Muscle of leg (tissue), 11 donors: ENCODE data around the gene HLX. TPM values are rescaled to one million over a fixed set of nuclear protein-coding genes. Genes with fewer than 3 reads are reported as not detected.

Source experiments
- DNase-seq: peaks from one replicate; pipeline ENCODE4 v3.0.0; 2013
- H3K27ac ChIP-seq: one replicate; pipeline ENCODE4 v1.5.1; 2013; ENCODE audit warnings: mild to moderate bottlenecking, low read length, control low read depth
- H3K27me3 ChIP-seq: one replicate; pipeline ENCODE4 v1.6.1; 2013; ENCODE audit warnings: low read length; ENCODE audit not compliant: control insufficient read depth, insufficient read depth
- H3K36me3 ChIP-seq: one replicate; pipeline ENCODE4 v1.6.1; 2013; ENCODE audit warnings: low read length; ENCODE audit not compliant: control insufficient read depth, insufficient read depth
- H3K4me1 ChIP-seq: one replicate; pipeline ENCODE4 v1.6.1; 2013; ENCODE audit warnings: low read length; ENCODE audit not compliant: control insufficient read depth, insufficient read depth
- H3K4me3 ChIP-seq: one replicate; pipeline ENCODE4 v1.5.1; 2013; ENCODE audit warnings: low read length, control low read depth
- H3K9me3 ChIP-seq: replicated peaks from 2 replicates; pipeline ENCODE4 v1.6.1; 2013; ENCODE audit warnings: low read depth, low read length; ENCODE audit not compliant: control insufficient read depth
- WGBS: methylation state at CpG from one replicate; pipeline ENCODE4 v1.1.5; 2013; ENCODE audit warnings: missing lambda C conversion rate; ENCODE audit not compliant: insufficient coverage; 5-methylcytosine and 5-hydroxymethylcytosine counted together
- polyA plus RNA-seq, 8 donors: library from polyadenylated mRNA; unstranded; fragments of 120-200 nt; gene quantifications; one replicate each; pipeline versions ENCODE4 v1.2.1 to v1.2.3, GENCODE V29; 2013; ENCODE audit warnings: inconsistent platforms in 1 of 8, low replicate concordance in 1 of 8; ENCODE audit not compliant: insufficient read length in 8 of 8, insufficient read depth in 1 of 8
- total RNA-seq: library from RNA; stranded (reverse); fragments of 120-200 nt; gene quantifications from one replicate; pipeline ENCODE4 v1.2.4, GENCODE V29; 2013

Gene HLX
- total and polyA plus RNA-seq, 9 donors = 12.8 to 29.8 (median 25.7) TPM

DNA sequence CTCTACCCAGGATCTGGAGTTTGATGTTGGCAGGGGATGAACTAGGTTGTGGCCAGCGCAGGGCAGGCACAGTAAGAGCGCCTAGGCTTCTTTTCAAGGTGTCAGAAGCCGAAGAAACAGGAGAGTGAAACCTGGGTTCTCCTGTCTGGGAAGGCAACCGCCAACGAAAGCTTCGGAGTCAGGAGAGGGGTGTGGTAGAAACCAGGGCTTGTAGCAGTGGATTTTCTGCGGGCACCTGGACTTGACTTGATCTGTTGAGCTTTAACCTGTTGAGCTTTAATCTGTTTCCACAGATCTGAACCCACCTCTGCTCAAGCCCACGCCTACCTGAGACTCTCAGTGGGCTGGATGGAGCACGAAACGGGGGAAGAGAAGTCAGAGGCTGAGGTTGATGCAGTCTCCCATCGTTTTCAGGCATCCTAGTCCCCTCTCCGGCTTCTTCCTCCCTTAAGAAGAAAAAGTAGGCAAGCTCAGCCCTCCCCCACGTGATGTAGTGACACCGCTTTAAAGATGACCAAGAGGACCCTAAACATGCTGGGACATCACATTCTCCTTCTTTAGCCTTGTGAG is 9.3 kb downstream of the HLX start:
- H3K27me3 ChIP-seq = peaks cover 85% of the 10 kb centered on the region
- WGBS = 66% methylated on average over 11 of the region's 14 CpGs

DNA sequence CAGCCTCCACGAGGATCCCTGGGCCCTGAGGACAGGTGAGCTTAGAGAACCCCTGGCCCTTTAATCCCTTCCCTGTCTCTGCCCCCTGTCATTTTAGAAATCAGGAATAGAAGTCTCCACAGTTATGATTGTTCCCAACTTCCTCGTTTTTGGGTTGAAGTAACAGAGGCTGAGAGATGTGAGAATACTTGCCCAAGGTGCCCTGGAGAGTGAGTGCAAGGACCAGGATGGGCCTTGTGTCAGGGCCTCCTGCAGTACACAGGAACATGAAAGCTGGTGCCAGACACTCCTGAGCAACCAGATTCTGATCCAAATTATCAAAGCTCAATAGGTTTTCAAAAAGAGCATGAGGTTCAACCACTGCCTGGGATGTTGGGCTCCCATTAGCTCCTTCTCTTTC is 10.1 kb downstream of the HLX start:
- no peak for DNase-seq
- Histone ChIP-seq H3K4me3 (no peak overlapping the region), H3K27ac (no peak overlapping the region), H3K9me3 (peaks cover 3% of the 10 kb centered on the region), H3K36me3 (peaks cover 25% of the 10 kb centered on the region), H3K4me1 (peaks cover 32% of the 10 kb centered on the region), H3K27me3 (peaks cover 88% of the 10 kb centered on the region)
- 40% methylated on average over 2 of the region's 2 CpGs for WGBS

More for the DNA sequence above, 9.3 kb downstream of the HLX start:
- Histone ChIP-seq H3K4me1 (peaks cover 32% of the 10 kb centered on the region), H3K36me3 (peaks cover 32% of the 10 kb centered on the region), H3K27ac (no peak overlapping the region), H3K9me3 (peaks cover 3% of the 10 kb centered on the region), H3K4me3 (no peak overlapping the region)
- no peak for DNase-seq

- H3K36me3 ChIP-seq = peaks cover 19% of the 10 kb centered on the region
- H3K9me3 ChIP-seq = peaks cover 3% of the 10 kb centered on the region
- DNase-seq = no peak
- peaks cover 27% of the 10 kb centered on the region for H3K4me1 ChIP-seq
- H3K4me3 ChIP-seq = no peak overlapping the region
- 75% methylated on average over 9 of the region's 15 CpGs for WGBS
- H3K27me3 ChIP-seq = peaks cover 91% of the 10 kb centered on the region
- H3K27ac ChIP-seq = no peak overlapping the region
Measured at GRCh38 chr1:220889848-220890287, 10.6 kb downstream of the HLX start.

DNA sequence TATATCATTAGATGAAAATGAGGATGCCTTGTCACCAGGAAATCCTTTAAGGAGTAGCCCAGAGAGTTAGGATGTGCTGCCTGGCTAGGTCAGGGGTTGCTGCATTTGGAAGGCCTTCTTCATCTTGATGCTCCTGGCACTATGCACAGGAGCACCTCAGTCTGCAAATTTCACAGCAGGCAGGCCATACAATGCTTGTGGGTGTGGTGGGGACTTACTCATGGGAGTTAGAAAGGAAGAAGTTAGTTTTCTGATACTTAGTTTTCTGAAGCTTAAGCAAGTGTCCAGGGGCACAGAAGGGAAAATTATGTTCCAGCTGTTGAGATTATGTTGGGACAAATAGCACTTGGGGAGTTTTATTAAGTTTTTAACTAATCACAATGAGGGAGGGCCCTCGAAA is 11.4 kb downstream of the HLX start:
- DNase-seq = no peak
- H3K4me1 ChIP-seq = peaks cover 25% of the 10 kb centered on the region
- peaks cover 12% of the 10 kb centered on the region for H3K36me3 ChIP-seq
- H3K9me3 ChIP-seq = peaks cover 3% of the 10 kb centered on the region
- no peak overlapping the region for H3K4me3 ChIP-seq
- no peak overlapping the region for H3K27ac ChIP-seq
- 100% methylated on average over 1 of the region's 1 CpG for WGBS
- H3K27me3 ChIP-seq = peaks cover 93% of the 10 kb centered on the region

DNA sequence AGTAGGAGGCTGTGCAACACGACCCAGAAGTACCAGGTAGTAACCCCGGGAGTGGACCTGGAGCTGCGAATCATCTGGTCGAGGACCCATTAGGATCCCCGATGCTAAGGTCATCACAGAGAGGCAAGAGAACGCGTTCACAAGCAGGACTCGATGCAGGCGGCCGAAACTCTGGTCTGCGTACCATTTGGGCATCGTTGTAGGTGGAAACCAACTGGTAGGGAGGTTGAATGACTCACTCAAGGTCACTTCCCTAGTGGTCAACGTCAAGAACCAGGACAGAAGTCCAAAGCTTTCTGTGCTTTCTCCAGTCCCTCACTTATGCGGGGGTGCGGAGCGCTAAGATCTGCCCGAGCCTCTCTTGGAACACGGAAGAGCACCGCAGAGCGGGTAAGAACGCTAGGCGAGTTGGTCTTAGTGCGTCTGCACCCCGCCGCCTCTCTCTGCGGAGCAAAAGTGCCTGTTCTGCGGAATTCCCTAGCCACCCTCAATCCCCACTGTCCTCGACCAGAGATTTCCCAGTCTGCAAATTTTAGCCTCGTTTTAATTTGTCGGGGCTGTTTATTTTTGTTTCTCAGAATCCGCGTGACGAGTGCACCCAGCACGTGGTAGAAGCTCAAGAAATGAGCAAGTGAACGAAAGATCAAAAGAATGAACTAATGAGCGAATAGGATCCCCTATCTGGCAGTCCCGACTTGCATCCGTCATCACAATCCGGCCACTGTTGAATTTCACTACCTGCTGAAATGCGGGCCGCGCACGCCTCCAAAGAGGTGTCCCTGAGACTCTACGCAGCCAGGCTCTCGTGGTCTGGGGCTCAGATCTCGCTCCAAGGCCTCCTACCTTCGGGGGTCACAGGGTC is 12.2 kb downstream of the HLX start:
- H3K27me3 ChIP-seq = peaks cover 96% of the 10 kb centered on the region
- 39% methylated on average over 40 of the region's 47 CpGs for WGBS
- H3K27ac ChIP-seq = no peak overlapping the region
- peaks cover 4% of the 10 kb centered on the region for H3K36me3 ChIP-seq
- peaks cover 3% of the 10 kb centered on the region for H3K9me3 ChIP-seq
- peaks cover 27% of the 10 kb centered on the region for H3K4me1 ChIP-seq
- H3K4me3 ChIP-seq = no peak overlapping the region
- DNase-seq = no peak

DNA sequence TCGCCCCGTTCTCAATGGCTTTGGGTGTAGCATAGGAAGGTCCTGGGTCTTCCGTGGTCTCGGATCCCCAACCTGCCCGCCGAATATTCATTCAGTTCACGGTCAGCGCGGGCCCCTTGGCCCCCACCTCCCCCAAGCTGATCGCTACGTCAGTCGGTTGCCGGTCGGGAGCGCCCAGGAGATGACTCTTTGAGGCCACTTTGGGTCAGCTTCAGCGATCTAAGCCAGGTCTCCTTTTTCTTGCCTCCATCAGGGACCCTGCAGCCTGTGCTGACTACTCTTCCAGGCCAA is 12.8 kb downstream of the HLX start:
- peaks cover 93% of the 10 kb centered on the region for H3K27me3 ChIP-seq
- no peak overlapping the region for H3K27ac ChIP-seq
- peaks cover 3% of the 10 kb centered on the region for H3K9me3 ChIP-seq
- no peaks in the 10 kb centered on the region for H3K36me3 ChIP-seq
- DNase-seq = no peak
- whole genome bisulfite sequencing = 15% methylated on average over 16 of the region's 16 CpGs
- H3K4me3 ChIP-seq = no peak overlapping the region
- peaks cover 27% of the 10 kb centered on the region for H3K4me1 ChIP-seq

DNA sequence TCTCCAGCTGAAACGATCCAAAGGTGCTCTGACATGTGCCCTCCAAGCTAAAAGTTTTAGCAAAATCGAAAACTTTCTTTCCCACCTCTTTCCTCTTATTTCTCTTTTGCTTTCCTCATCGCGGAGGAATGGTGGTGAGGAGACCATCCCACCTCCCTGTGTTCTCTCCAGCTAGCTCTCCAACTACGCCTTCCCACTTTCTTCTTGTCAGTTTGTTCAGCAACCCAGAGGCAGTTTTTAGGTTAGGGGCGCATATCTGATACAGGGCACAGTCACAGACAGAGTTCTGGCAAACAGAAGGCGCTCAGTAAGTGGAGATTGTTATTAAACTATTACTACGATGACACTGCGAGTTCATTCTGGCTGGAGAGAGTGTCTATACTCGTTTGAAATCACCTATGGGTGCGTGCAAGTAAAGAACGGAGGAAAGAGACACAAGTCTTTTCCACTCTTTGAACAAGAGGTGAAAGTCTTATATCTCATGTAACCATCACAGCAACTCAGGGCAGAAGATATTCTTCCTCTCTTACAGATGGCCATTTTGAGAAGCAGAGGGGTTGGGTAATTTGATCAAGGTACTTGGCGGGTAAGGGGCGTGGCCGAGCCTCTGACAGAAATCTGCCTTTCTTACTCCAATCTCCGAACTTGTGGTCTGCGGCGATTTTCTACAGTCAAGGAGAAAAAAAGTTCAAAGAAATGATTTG is 13.9 kb downstream of the HLX start:
- Histone ChIP-seq H3K27ac (no peak overlapping the region), H3K36me3 (no peaks in the 10 kb centered on the region), H3K4me1 (peaks cover 18% of the 10 kb centered on the region), H3K4me3 (no peak overlapping the region), H3K27me3 (peaks cover 82% of the 10 kb centered on the region), H3K9me3 (peaks cover 3% of the 10 kb centered on the region)
- DNase-seq = no peak
- WGBS = 82% methylated on average over 2 of the region's 18 CpGs

DNA sequence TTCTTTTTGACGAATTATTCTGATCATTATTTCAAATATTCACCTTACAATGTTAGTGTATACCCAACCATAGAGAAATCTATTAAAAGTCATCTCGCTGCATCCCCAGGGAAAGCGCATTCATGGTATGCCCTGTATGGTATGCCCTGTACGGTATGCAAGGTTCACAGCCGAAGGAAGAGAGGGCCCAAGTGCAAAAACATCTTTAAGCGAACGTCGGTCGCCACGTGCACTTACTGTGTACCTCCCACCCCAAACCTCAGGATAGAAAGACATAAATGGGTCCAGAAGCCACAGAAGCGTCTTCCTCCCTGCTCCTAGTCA is 14.4 kb downstream of the HLX start:
- H3K27ac ChIP-seq = no peak overlapping the region
- H3K36me3 ChIP-seq = no peaks in the 10 kb centered on the region
- DNase-seq = no peak
- WGBS = 55% methylated on average over 5 of the region's 11 CpGs
- peaks cover 77% of the 10 kb centered on the region for H3K27me3 ChIP-seq
- peaks cover 3% of the 10 kb centered on the region for H3K9me3 ChIP-seq
- H3K4me3 ChIP-seq = peak overlapping the region; percentile 21
- peaks cover 16% of the 10 kb centered on the region for H3K4me1 ChIP-seq

- no peaks in the 10 kb centered on the region for H3K36me3 ChIP-seq
- H3K9me3 ChIP-seq = peaks cover 3% of the 10 kb centered on the region
- H3K4me3 ChIP-seq = peak overlapping the region; percentile 21
- peaks cover 72% of the 10 kb centered on the region for H3K27me3 ChIP-seq
- H3K27ac ChIP-seq = no peak overlapping the region
- DNase-seq = no peak
- 53% methylated on average over 71 of the region's 71 CpGs for WGBS
- H3K4me1 ChIP-seq = peaks cover 16% of the 10 kb centered on the region
Measured at GRCh38 chr1:220894025-220894923, 15.0 kb downstream of the HLX start.

DNA sequence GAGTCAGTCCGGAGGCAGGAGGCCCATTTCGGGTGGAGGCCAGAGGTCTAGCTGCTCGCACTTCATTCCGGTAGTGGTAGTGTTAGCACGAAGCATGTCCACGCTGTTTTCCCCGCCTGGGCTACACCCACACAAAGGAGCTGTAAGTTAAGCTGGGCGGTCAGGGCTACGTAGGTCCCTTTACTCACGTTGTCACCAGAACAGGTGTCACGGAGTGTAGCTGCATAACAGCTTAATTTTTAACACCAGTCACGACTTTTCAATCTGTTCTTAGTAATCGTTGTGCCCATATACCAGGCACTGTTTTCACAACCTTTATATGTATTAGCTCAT is 15.6 kb downstream of the HLX start:
- H3K27me3 ChIP-seq = peaks cover 66% of the 10 kb centered on the region
- no peak overlapping the region for H3K27ac ChIP-seq
- H3K9me3 ChIP-seq = peaks cover 3% of the 10 kb centered on the region
- H3K36me3 ChIP-seq = no peaks in the 10 kb centered on the region
- no peak overlapping the region for H3K4me3 ChIP-seq
- WGBS = 87% methylated on average over 11 of the region's 13 CpGs
- peaks cover 16% of the 10 kb centered on the region for H3K4me1 ChIP-seq
- no peak for DNase-seq
